HEK293 (cell line): Measurements from ENCODE around the gene NEIL1.

Experiments
- GLIS1 ChIP-seq: fragments of 450-650 bp; formaldehyde crosslinking; IDR thresholded peaks from 2 replicates; pipeline ENCODE4 v1.5.1; 2016; ENCODE audit warnings: missing biosample characterization, missing genetic modification characterization
- GLIS2 ChIP-seq: fragments of 450-650 bp; formaldehyde crosslinking; IDR thresholded peaks from 2 replicates; pipeline ENCODE4 v1.5.1; 2016; ENCODE audit warnings: missing biosample characterization, missing genetic modification characterization
- HIC1 ChIP-seq: fragments of 450-650 bp; formaldehyde crosslinking; IDR thresholded peaks from 2 replicates; pipeline ENCODE4 v1.5.1; 2016; ENCODE audit warnings: missing biosample characterization, missing genetic modification characterization
- KLF9 ChIP-seq: fragments of 450-650 bp; formaldehyde crosslinking; IDR thresholded peaks from 2 replicates; pipeline ENCODE4 v1.5.1; 2016; ENCODE audit warnings: missing biosample characterization, missing genetic modification characterization, low read depth
- PRDM6 ChIP-seq: fragments of 450-650 bp; formaldehyde crosslinking; IDR thresholded peaks from 2 replicates; pipeline ENCODE4 v1.5.1; 2017; ENCODE audit warnings: missing biosample characterization, missing genetic modification characterization
- SCRT2 ChIP-seq: fragments of 450-650 bp; formaldehyde crosslinking; IDR thresholded peaks from 2 replicates; pipeline ENCODE4 v1.5.1; 2016; ENCODE audit warnings: missing biosample characterization, missing genetic modification characterization
- ZBTB10 ChIP-seq: fragments of 450-650 bp; formaldehyde crosslinking; IDR thresholded peaks from 2 replicates; pipeline ENCODE4 v1.5.1; 2016; ENCODE audit warnings: missing biosample characterization, missing genetic modification characterization
- ZBTB11 ChIP-seq: fragments of 450-650 bp; formaldehyde crosslinking; conservative IDR thresholded peaks from 2 replicates; pipeline ENCODE4 v1.5.1; 2016; ENCODE audit warnings: low read depth, missing biosample characterization, missing genetic modification characterization
- ZFP41 ChIP-seq: fragments of 450-650 bp; formaldehyde crosslinking; IDR thresholded peaks from 2 replicates; pipeline ENCODE4 v1.5.1; 2016; ENCODE audit warnings: missing biosample characterization, missing genetic modification characterization, borderline replicate concordance
- ZNF10 ChIP-seq: fragments of 450-650 bp; formaldehyde crosslinking; IDR thresholded peaks from 2 replicates; pipeline ENCODE4 v1.5.1; 2017; ENCODE audit warnings: missing biosample characterization, missing genetic modification characterization
- ZNF140 ChIP-seq: fragments of 450-650 bp; formaldehyde crosslinking; IDR thresholded peaks from 2 replicates; pipeline ENCODE4 v1.5.1; 2016; ENCODE audit warnings: missing biosample characterization, missing genetic modification characterization
- ZNF184 ChIP-seq: fragments of 450-650 bp; IDR thresholded peaks from 2 replicates; pipeline ENCODE4 v1.5.1; 2018; ENCODE audit warnings: missing biosample characterization, mild to moderate bottlenecking, missing genetic modification characterization
- ZNF248 ChIP-seq: fragments of 450-650 bp; formaldehyde crosslinking; IDR thresholded peaks from 2 replicates; pipeline ENCODE4 v1.5.1; 2017; ENCODE audit warnings: missing biosample characterization, missing genetic modification characterization
- ZNF280C ChIP-seq: fragments of 450-650 bp; formaldehyde crosslinking; IDR thresholded peaks from 2 replicates; pipeline ENCODE4 v1.5.1; 2016; ENCODE audit warnings: missing biosample characterization, missing genetic modification characterization
- ZNF335 ChIP-seq: fragments of 450-650 bp; formaldehyde crosslinking; conservative IDR thresholded peaks from 2 replicates; pipeline ENCODE4 v1.5.1; 2016; ENCODE audit warnings: missing biosample characterization, missing genetic modification characterization
- ZNF37A ChIP-seq: fragments of 450-650 bp; IDR thresholded peaks from 2 replicates; pipeline ENCODE4 v1.5.1; 2018; ENCODE audit warnings: missing biosample characterization, missing genetic modification characterization
- ZNF510 ChIP-seq: fragments of 450-650 bp; formaldehyde crosslinking; IDR thresholded peaks from 2 replicates; pipeline ENCODE4 v1.5.1; 2018; ENCODE audit warnings: mild to moderate bottlenecking, missing genetic modification characterization, missing biosample characterization; ENCODE audit not compliant: insufficient replicate concordance
- ZNF521 ChIP-seq: fragments of 450-650 bp; formaldehyde crosslinking; IDR thresholded peaks from 2 replicates; pipeline ENCODE4 v1.5.1; 2017; ENCODE audit warnings: missing biosample characterization, mild to moderate bottlenecking, missing genetic modification characterization
- ZNF544 ChIP-seq: fragments of 450-650 bp; formaldehyde crosslinking; IDR thresholded peaks from 2 replicates; pipeline ENCODE4 v1.5.0; 2017; ENCODE audit warnings: missing biosample characterization, missing genetic modification characterization
- ZNF555 ChIP-seq: fragments of 450-650 bp; formaldehyde crosslinking; conservative IDR thresholded peaks from 2 replicates; pipeline ENCODE4 v1.5.1; 2017; ENCODE audit warnings: missing biosample characterization, mild to moderate bottlenecking, missing genetic modification characterization, inconsistent platforms
- ZNF561 ChIP-seq: fragments of 450-650 bp; IDR thresholded peaks from 2 replicates; pipeline ENCODE4 v1.5.1; 2018; ENCODE audit warnings: missing biosample characterization, missing genetic modification characterization, borderline replicate concordance
- ZNF624 ChIP-seq: fragments of 450-650 bp; formaldehyde crosslinking; IDR thresholded peaks from 2 replicates; pipeline ENCODE4 v1.5.1; 2017; ENCODE audit warnings: missing biosample characterization, missing genetic modification characterization
- ZNF837 ChIP-seq: fragments of 450-650 bp; formaldehyde crosslinking; IDR thresholded peaks from 2 replicates; pipeline ENCODE4 v1.5.1; 2016; ENCODE audit warnings: missing biosample characterization, missing genetic modification characterization
- ZSCAN4 ChIP-seq: fragments of 450-650 bp; formaldehyde crosslinking; IDR thresholded peaks from 2 replicates; pipeline ENCODE4 v1.5.1; 2017; ENCODE audit warnings: missing biosample characterization, missing genetic modification characterization

NEIL1 gene

GRCh38 chr15:75347222-75348033, 589 bp downstream of the NEIL1 start (continued):
- TF ChIP-seq ZNF544 (tag by site-specific recombination): no peak
- TF ChIP-seq HIC1 (tag by site-specific recombination): peak; percentile 69
- no peak for TF ChIP-seq ZNF248 (tag by site-specific recombination)
- TF ChIP-seq ZNF280C (tag by site-specific recombination): no peak
- no peak for TF ChIP-seq ZNF140 (tag by site-specific recombination)
- peak; percentile 98 for TF ChIP-seq GLIS2 (tag by site-specific recombination)
- TF ChIP-seq PRDM6 (tag by site-specific recombination): no peak
- peak; percentile 79 for TF ChIP-seq KLF9
- TF ChIP-seq ZNF335 (tag by site-specific recombination): peak; percentile 98
- 0 out of 2 replicates have a peak, but pooled peaks have one; percentile 8 for TF ChIP-seq ZNF10
- 0 out of 2 replicates have a peak, but pooled peaks have one; percentile 44 for TF ChIP-seq ZSCAN4
- TF ChIP-seq GLIS1 (tag by site-specific recombination): peak; percentile 69
- peak; percentile 67 for TF ChIP-seq ZBTB11 (tag by site-specific recombination)
- no peak for TF ChIP-seq ZNF184 (tag by site-specific recombination)
- 0 out of 2 replicates have a peak, but pooled peaks have one; percentile 16 for TF ChIP-seq ZNF837 (tag by site-specific recombination)
- no peak for TF ChIP-seq ZNF555 (tag by site-specific recombination)
- no peak for TF ChIP-seq ZNF624
- TF ChIP-seq ZFP41 (tag by site-specific recombination): 0 out of 2 replicates have a peak, but pooled peaks have one; percentile 82
- peak; percentile 30; the same call in 1 of the 2 replicates for TF ChIP-seq SCRT2 (tag by site-specific recombination)
- TF ChIP-seq ZNF510 (tag by site-specific recombination): no peak
- TF ChIP-seq ZNF561: peak; percentile 74
- no peak for TF ChIP-seq ZNF521 (tag by site-specific recombination)
- TF ChIP-seq ZNF37A (tag by site-specific recombination): no peak
- peak; percentile 99 for TF ChIP-seq ZBTB10
